Thyroid gland (tissue), 4 donors: ENCODE measurements around the gene CD93.

ENCODE experiments used
- CTCF ChIP-seq, 6 experiments: fragments of 200-600 bp in 3 of 6; fragments of 450-650 bp in 3 of 6; sonication (generic) in 3 of 6; IDR thresholded peaks; one replicate each; pipeline ENCODE4 v1.5.1; 2016 to 2019; ENCODE audit warnings: antibody characterized with exemption in 6 of 6, mild to moderate bottlenecking in 2 of 6, inconsistent platforms in 1 of 6, moderate library complexity in 1 of 6
- POLR2A ChIP-seq, 2 donors: fragments of 450-650 bp; IDR thresholded peaks; one replicate each; pipeline ENCODE4 v1.6.1; 2017; ENCODE audit warnings: antibody characterized with exemption in 2 of 2, mild to moderate bottlenecking in 2 of 2, moderate library complexity in 1 of 2

- no peak for TF ChIP-seq CTCF (IDR thresholded peaks at IDR 0.05)
- no peak for TF ChIP-seq POLR2A (IDR thresholded peaks at IDR 0.05)
Observed at GRCh38 chr20:23099791-23100719, 13.9 kb upstream of the CD93 start.
